ENCODE data around the gene EIPR1.

DNA sequence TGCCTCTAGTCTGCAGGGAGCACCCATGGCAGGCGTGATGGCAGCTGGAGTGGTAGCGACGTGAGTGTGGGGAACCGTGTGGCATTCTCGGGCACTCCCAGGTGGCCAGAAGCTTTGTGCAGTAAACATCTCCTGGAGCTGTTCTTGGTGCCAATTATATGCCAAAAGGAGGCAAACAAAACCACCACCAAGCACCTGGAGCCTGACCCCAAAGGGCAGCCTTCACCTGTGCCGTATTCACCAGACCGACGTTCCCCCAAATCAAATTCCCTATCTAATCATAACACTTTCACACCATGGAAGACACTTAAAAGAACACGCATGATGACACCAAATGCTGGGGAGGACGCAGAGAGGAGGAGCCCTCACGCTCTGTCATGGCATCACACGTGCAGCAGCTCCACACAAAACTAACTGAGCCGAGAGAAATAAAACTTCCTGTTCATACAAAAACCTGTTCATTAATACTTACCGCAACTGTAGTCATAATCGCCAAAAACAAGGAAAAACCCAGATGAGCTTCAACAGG lies 123.6 kb downstream of the EIPR1 start:
- TF ChIP-seq CTCF (conservative IDR thresholded peaks at IDR 0.05; ENCODE audit: low read depth in 2 of 2) (no peak), EZH2 (IDR thresholded peaks at IDR 0.05; ENCODE audit: low read depth, unreplicated experiment) (no peak), POLR2AphosphoS5 (IDR thresholded peaks at IDR 0.05; ENCODE audit: low read depth) (no peak), ZNF331 (CRISPR knock-in tag; IDR thresholded peaks at IDR 0.05; ENCODE audit: low read depth) (no peak), EZH2phosphoT487 (IDR thresholded peaks at IDR 0.05; ENCODE audit: unreplicated experiment) (no peak), CREB1 (CRISPR knock-in tag; IDR thresholded peaks at IDR 0.05; ENCODE audit: low read depth) (no peak), JUNB (IDR thresholded peaks at IDR 0.05; ENCODE audit: unreplicated experiment) (no peak), ETS1 (IDR thresholded peaks at IDR 0.05) (no peak), ZNF114 (CRISPR knock-in tag; IDR thresholded peaks at IDR 0.05) (no peak), STAT1 (IDR thresholded peaks at IDR 0.05; ENCODE audit: unreplicated experiment) (no peak)
- TF ChIP-seq, protein P1, sequence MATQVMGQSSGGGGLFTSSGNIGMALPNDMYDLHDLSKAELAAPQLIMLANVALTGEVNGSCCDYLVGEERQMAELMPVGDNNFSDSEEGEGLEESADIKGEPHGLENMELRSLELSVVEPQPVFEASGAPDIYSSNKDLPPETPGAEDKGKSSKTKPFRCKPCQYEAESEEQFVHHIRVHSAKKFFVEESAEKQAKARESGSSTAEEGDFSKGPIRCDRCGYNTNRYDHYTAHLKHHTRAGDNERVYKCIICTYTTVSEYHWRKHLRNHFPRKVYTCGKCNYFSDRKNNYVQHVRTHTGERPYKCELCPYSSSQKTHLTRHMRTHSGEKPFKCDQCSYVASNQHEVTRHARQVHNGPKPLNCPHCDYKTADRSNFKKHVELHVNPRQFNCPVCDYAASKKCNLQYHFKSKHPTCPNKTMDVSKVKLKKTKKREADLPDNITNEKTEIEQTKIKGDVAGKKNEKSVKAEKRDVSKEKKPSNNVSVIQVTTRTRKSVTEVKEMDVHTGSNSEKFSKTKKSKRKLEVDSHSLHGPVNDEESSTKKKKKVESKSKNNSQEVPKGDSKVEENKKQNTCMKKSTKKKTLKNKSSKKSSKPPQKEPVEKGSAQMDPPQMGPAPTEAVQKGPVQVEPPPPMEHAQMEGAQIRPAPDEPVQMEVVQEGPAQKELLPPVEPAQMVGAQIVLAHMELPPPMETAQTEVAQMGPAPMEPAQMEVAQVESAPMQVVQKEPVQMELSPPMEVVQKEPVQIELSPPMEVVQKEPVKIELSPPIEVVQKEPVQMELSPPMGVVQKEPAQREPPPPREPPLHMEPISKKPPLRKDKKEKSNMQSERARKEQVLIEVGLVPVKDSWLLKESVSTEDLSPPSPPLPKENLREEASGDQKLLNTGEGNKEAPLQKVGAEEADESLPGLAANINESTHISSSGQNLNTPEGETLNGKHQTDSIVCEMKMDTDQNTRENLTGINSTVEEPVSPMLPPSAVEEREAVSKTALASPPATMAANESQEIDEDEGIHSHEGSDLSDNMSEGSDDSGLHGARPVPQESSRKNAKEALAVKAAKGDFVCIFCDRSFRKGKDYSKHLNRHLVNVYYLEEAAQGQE (IDR thresholded peaks at IDR 0.05; ENCODE audit: unreplicated experiment) = no peak
